ENCODE data around the gene PLXNB2. TPM values are rescaled to one million over a fixed set of nuclear protein-coding genes. Genes with fewer than 3 reads are reported as not detected.

PLXNB2 gene
- total RNA-seq, 4 donors from 2014 or later = 93.2 to 207 (median 102) TPM

GRCh38 chr22:50272044-50272802 is 35.2 kb downstream of the PLXNB2 start:
- H3K27ac ChIP-seq = peak overlapping the region in 3 of 4 donors; percentile 54 to 82 (median 79)
- TF ChIP-seq EP300 (IDR thresholded peaks at IDR 0.05) (no peak), CTCF (IDR thresholded peaks at IDR 0.05) (no peak), POLR2AphosphoS5 (IDR thresholded peaks at IDR 0.05) (no peak), POLR2A (IDR thresholded peaks at IDR 0.05) (no peak)
- no peaks in the 10 kb centered on the region for H3K27me3 ChIP-seq
- H3K4me3 ChIP-seq = peak overlapping the region in 1 of 2 donors; percentile 57
- no peak for ATAC-seq
- 73% methylated on average over 3 of the region's 26 CpGs; no CpG with 5 or more reads in 1 of the 2 donors for WGBS, 2 donors (ENCODE audit: low coverage in 1 of 2)
- no peaks in the 10 kb centered on the region for H3K9me3 ChIP-seq
- peaks cover 0 to 25% of the 10 kb centered on the region in 2 donors for H3K36me3 ChIP-seq
- peaks cover 2 to 76% (median 41%) of the 10 kb centered on the region in 3 donors for H3K4me1 ChIP-seq

GRCh38 chr22:50271519-50271970 is 35.9 kb downstream of the PLXNB2 start:
- peak; percentile 24 for ATAC-seq
- no CpG with 5 or more reads among the region's 45 CpGs for WGBS, 2 donors (ENCODE audit: low coverage in 1 of 2)
- TF ChIP-seq POLR2AphosphoS5 (IDR thresholded peaks at IDR 0.05) (no peak), CTCF (IDR thresholded peaks at IDR 0.05) (peak in 2 of 4 experiments; percentile 22 to 47), EP300 (IDR thresholded peaks at IDR 0.05) (no peak)

GRCh38 chr22:50270666-50271394 is 36.6 kb downstream of the PLXNB2 start:
- 1% methylated on average over 18 of the region's 53 CpGs; no CpG with 5 or more reads in 1 of the 2 donors for WGBS, 2 donors (ENCODE audit: low coverage in 1 of 2)
- H3K27ac ChIP-seq = peak overlapping the region in 3 of 4 donors; percentile 78 to 82 (median 79)
- peaks cover 0 to 11% of the 10 kb centered on the region in 2 donors for H3K36me3 ChIP-seq

More at GRCh38 chr22:50271519-50271970, 35.9 kb downstream of the PLXNB2 start:
- Histone ChIP-seq H3K36me3 (peaks cover 0 to 18% of the 10 kb centered on the region in 2 donors), H3K9me3 (no peaks in the 10 kb centered on the region), H3K27ac (peak overlapping the region in 3 of 4 donors; percentile 54 to 82 (median 79)), H3K4me1 (peaks cover 2 to 79% (median 44%) of the 10 kb centered on the region in 3 donors), H3K4me3 (peak overlapping the region; percentile 0 to 57), H3K27me3 (no peaks in the 10 kb centered on the region)

DNA sequence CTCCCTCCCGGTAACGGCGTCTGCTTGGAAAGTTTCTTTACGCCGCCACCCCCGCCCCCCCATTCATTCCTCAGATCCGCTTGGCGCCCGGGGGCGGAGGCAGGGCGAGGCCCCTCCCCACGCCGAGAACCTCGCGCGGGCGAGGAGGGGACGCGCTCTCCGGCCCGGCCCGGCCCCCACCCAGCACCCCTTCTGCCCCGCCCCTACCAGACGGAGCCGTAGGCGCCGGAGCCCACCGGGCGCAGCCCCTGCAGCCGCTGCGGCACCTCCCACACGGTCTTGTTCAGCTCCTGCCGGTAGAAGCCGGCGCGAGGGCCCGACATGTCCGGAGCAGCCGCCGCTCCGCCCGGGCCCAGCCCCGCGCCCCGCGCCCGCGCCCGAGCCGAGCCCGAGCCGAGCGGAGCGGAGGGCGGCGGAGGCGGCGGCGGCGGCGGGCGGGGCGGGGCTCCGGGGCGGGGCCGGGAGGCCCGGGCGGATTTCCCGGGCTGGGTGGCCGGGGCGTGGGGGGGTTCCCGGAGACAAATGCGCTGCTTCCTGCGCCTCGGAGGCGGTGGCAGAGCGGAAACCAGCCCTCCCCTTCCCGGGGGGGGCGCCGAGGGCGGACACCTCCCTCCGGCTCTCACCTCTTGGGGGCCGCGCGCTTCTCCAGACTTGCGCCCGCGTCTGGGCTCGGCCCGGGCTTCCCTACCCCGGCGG is 37.3 kb downstream of the PLXNB2 start, which contains the start of gene MAPK11:
TSS of gene MAPK11 (minus strand) at position 411 of the 696 bp plus-strand sequence. CDS start at position 323, 88 bp downstream.
- peaks cover 2 to 70% (median 44%) of the 10 kb centered on the region in 3 donors for H3K4me1 ChIP-seq
- peaks cover 0 to 4% of the 10 kb centered on the region in 2 donors for H3K36me3 ChIP-seq
- WGBS, 2 donors (ENCODE audit: low coverage in 1 of 2) = no CpG with 5 or more reads among the region's 92 CpGs
- H3K9me3 ChIP-seq = no peaks in the 10 kb centered on the region
- H3K27me3 ChIP-seq = no peaks in the 10 kb centered on the region
- H3K4me3 ChIP-seq = peak within 1 kb of the TSS; percentile 38 to 57
- peak; percentile 52 for ATAC-seq
- no peak for TF ChIP-seq CTCF (IDR thresholded peaks at IDR 0.05)
- TF ChIP-seq EP300 (IDR thresholded peaks at IDR 0.05) = no peak
- no peak for TF ChIP-seq POLR2A (IDR thresholded peaks at IDR 0.05)
- peak; percentile 21 for TF ChIP-seq POLR2AphosphoS5 (IDR thresholded peaks at IDR 0.05)
- peak within 1 kb of the TSS in 3 of 4 donors; percentile 78 to 82 (median 79) for H3K27ac ChIP-seq

More at GRCh38 chr22:50270666-50271394, 36.6 kb downstream of the PLXNB2 start:
- Histone ChIP-seq H3K4me3 (peak overlapping the region; percentile 33 to 57), H3K9me3 (no peaks in the 10 kb centered on the region), H3K4me1 (peaks cover 2 to 74% (median 44%) of the 10 kb centered on the region in 3 donors), H3K27me3 (no peaks in the 10 kb centered on the region)
- peak; percentile 45 for ATAC-seq
- TF ChIP-seq POLR2A (IDR thresholded peaks at IDR 0.05) = no peak
- TF ChIP-seq POLR2AphosphoS5 (IDR thresholded peaks at IDR 0.05) = no peak
- no peak for TF ChIP-seq EP300 (IDR thresholded peaks at IDR 0.05)
- TF ChIP-seq CTCF (IDR thresholded peaks at IDR 0.05) = no peak

Data from gastroesophageal sphincter (tissue), 4 donors.